HCT116 (cell line): ENCODE data around the gene NID2. TPM values are rescaled to one million over a fixed set of nuclear protein-coding genes. Genes with fewer than 3 reads are reported as not detected.

Experiments used
- ATAC-seq: fragments of 200-7000 bp; cut with Tn5 transposase; 2 replicates; pipeline ENCODE4 v1.9.1; 2020; ENCODE audit warnings: mild to moderate bottlenecking, moderate library complexity
- BruUV-seq: library from RNA; stranded (reverse); fragments of 400-500 nt; replicated peaks from 2 replicates; lab custom pipeline; 2021; lab: Mats Ljungman, UMichigan
- CTCF ChIA-PET: fragments of 300-600 bp; sonication (Branson Sonifier 250); formaldehyde crosslinking; loops from one replicate; lab custom pipeline; 2021; ENCODE audit warnings: antibody characterized with exemption; lab: Charles Lee
- POLR2A ChIA-PET: fragments of 300-600, 350-600 bp; sonication (Branson Sonifier 250); formaldehyde crosslinking; loops from one replicate; lab custom pipeline; 2021; ENCODE audit warnings: antibody characterized with exemption; lab: Charles Lee
- RAD21 ChIA-PET, 2 experiments: fragments of 300-600 bp; sonication (Branson Sonifier 250); formaldehyde crosslinking; loops; one replicate each; lab custom pipeline; 2023; ENCODE audit warnings: low total read pairs in 2 of 2; ENCODE audit not compliant: uncharacterized antibody in 2 of 2, unreplicated experiment in 2 of 2, low non-redundant PET in 1 of 2; lab: Charles Lee
- DNase-seq: peaks from one replicate; pipeline ENCODE4 v3.0.0-alpha.2; 2010; ENCODE audit warnings: low read depth, low spot score
- H2AFZ ChIP-seq: fragments of 200-600 bp; shearing (Covaris generic), sonication (generic); 2 replicates; pipeline ENCODE4 v1.6.1; 2017; ENCODE audit warnings: low read depth, mixed run types, mixed read lengths, antibody characterized with exemption, low read length; ENCODE audit not compliant: poor library complexity, severe bottlenecking
- H3K27ac ChIP-seq: 2 replicates; pipeline ENCODE4 v1.5.1; 2012; ENCODE audit warnings: low read depth, low read length
- H3K27me3 ChIP-seq: fragments of 200-600 bp; sonication (generic); 2 replicates; pipeline ENCODE4 v1.6.1; 2016; ENCODE audit warnings: mixed run types, low read length, mixed read lengths; ENCODE audit not compliant: insufficient read depth
- H3K36me3 ChIP-seq, 2 experiments: fragments of 200-500 bp in 1 of 2; fragments of 200-600 bp in 1 of 2; sonication (Bioruptor generic) in 1 of 2; sonication (generic) in 1 of 2; 2 replicates each; pipeline versions ENCODE4 v1.5.1 to v1.6.1; 2014 to 2016; ENCODE audit warnings: low read length in 2 of 2, inconsistent platforms in 1 of 2, mixed read lengths in 1 of 2, mixed run types in 1 of 2; ENCODE audit not compliant: insufficient read depth in 2 of 2, control insufficient read depth in 1 of 2
- H3K4me1 ChIP-seq, 2 experiments: fragments of 200-600 bp in 1 of 2; sonication (generic) in 1 of 2; 2 replicates each; pipeline versions ENCODE4 v1.5.1 to v1.6.1; 2012 to 2017; ENCODE audit warnings: low read length in 2 of 2, inconsistent platforms in 1 of 2, mild to moderate bottlenecking in 1 of 2, mixed read lengths in 1 of 2, mixed run types in 1 of 2, moderate library complexity in 1 of 2; ENCODE audit not compliant: insufficient read depth in 2 of 2, control insufficient read depth in 1 of 2
- H3K4me2 ChIP-seq: fragments of 200-600 bp; sonication (generic); 2 replicates; pipeline ENCODE4 v1.6.1; 2017; ENCODE audit warnings: mixed run types, low read length, mixed read lengths
- H3K4me3 ChIP-seq, 2 experiments: fragments of 200-600 bp in 1 of 2; sonication (generic) in 1 of 2; replicated peaks in 1 of 2; 2 replicates each; pipeline ENCODE4 v1.5.1; 2011 to 2016; ENCODE audit warnings: low read length in 2 of 2, control low read depth in 1 of 2, low read depth in 1 of 2, mild to moderate bottlenecking in 1 of 2, mixed read lengths in 1 of 2, mixed run types in 1 of 2
- H3K79me2 ChIP-seq: fragments of 200-600 bp; sonication (generic); 2 replicates; pipeline ENCODE4 v1.6.1; 2017; ENCODE audit warnings: mild to moderate bottlenecking, mixed run types, low read length, moderate library complexity, mixed read lengths; ENCODE audit not compliant: insufficient read depth
- H3K9ac ChIP-seq: fragments of 200-600 bp; sonication (generic); 2 replicates; pipeline ENCODE4 v1.6.1; 2016; ENCODE audit warnings: low read length, mixed read lengths
- H3K9me2 ChIP-seq: fragments of 200-600 bp; sonication (generic), shearing (Covaris generic); 2 replicates; pipeline ENCODE4 v1.6.1; 2017; ENCODE audit warnings: mixed run types, mild to moderate bottlenecking, moderate library complexity; ENCODE audit not compliant: insufficient read depth
- H3K9me3 ChIP-seq, 2 experiments: fragments of 200-500 bp in 1 of 2; fragments of 200-600 bp in 1 of 2; sonication (Bioruptor generic) in 1 of 2; sonication (generic) in 1 of 2; 2 replicates each; pipeline ENCODE4 v1.6.1; 2014 to 2017; ENCODE audit warnings: low read length in 2 of 2, mixed read lengths in 2 of 2, inconsistent platforms in 1 of 2, low read depth in 1 of 2, mild to moderate bottlenecking in 1 of 2, mixed run types in 1 of 2, moderate library complexity in 1 of 2; ENCODE audit not compliant: control insufficient read depth in 1 of 2, insufficient read depth in 1 of 2
- H4K20me1 ChIP-seq: fragments of 200-600 bp; sonication (generic), shearing (Covaris generic); 2 replicates; pipeline ENCODE4 v1.6.1; 2017; ENCODE audit warnings: mixed run types, mild to moderate bottlenecking, moderate library complexity; ENCODE audit not compliant: insufficient read depth
- CEBPB ChIP-seq: IDR thresholded peaks from 2 replicates; pipeline ENCODE4 v1.6.1; 2012; ENCODE audit warnings: low read depth
- EGR1 ChIP-seq: IDR thresholded peaks from 2 replicates; pipeline ENCODE4 v1.6.1; 2012; ENCODE audit warnings: low read depth
- ELF1 ChIP-seq: IDR thresholded peaks from 2 replicates; pipeline ENCODE4 v1.6.1; 2012; ENCODE audit warnings: low read depth, borderline replicate concordance
- EZH2 ChIP-seq: fragments of 200-600 bp; sonication (generic); IDR thresholded peaks from 2 replicates; pipeline ENCODE4 v1.6.1; 2017; ENCODE audit warnings: antibody characterized with exemption, mixed run types
- FOSL1 ChIP-seq: IDR thresholded peaks from 2 replicates; pipeline ENCODE4 v1.6.1; 2012; ENCODE audit warnings: low read depth
- JUND ChIP-seq: IDR thresholded peaks from 2 replicates; pipeline ENCODE4 v1.6.1; 2012
- POLR2AphosphoS5 ChIP-seq: IDR thresholded peaks from 2 replicates; pipeline ENCODE4 v1.6.1; 2011; ENCODE audit warnings: mild to moderate bottlenecking, low read depth, low read length, moderate library complexity
- TCF7L2 ChIP-seq: IDR thresholded peaks from 2 replicates; pipeline ENCODE4 v1.7.0; 2011; ENCODE audit warnings: borderline replicate concordance, inconsistent platforms; ENCODE audit not compliant: insufficient read depth, insufficient read length; ENCODE audit errors: extremely low read depth
- YY1 ChIP-seq: IDR thresholded peaks from 2 replicates; pipeline ENCODE4 v1.6.1; 2011; ENCODE audit warnings: low read length, low read depth, moderate library complexity, mild to moderate bottlenecking; ENCODE audit not compliant: insufficient replicate concordance; ENCODE audit errors: extremely low read depth
- ZBTB33 ChIP-seq: IDR thresholded peaks from 2 replicates; pipeline ENCODE4 v1.6.1; 2011; ENCODE audit warnings: mild to moderate bottlenecking, low read length, moderate library complexity; ENCODE audit not compliant: insufficient replicate concordance; ENCODE audit errors: extremely low read depth
- ZFX ChIP-seq: fragments of 450-650 bp; IDR thresholded peaks from 2 replicates; pipeline ENCODE4 v1.6.1; 2017
- ZNF274 ChIP-seq: fragments of 200-500 bp; sonication (Bioruptor generic); IDR thresholded peaks from 2 replicates; pipeline ENCODE4 v1.6.1; 2014; ENCODE audit warnings: mild to moderate bottlenecking, low read depth, low read length, inconsistent platforms
- intact Hi-C: fragments of 100-400 bp; cut with micrococcal nuclease; formaldehyde crosslinking; loops from 2 replicates; pipeline ENCODE4 v1.10.0; 2022
- total RNA-seq: library from RNA; stranded (reverse); gene quantifications from one replicate; pipeline ENCODE4 v1.2.1, GENCODE V29; 2021; ENCODE audit not compliant: unreplicated experiment
- TF ChIP-seq, protein P1 (sequence below): IDR thresholded peaks from 2 replicates; pipeline ENCODE4 v1.6.1; 2012
- TF ChIP-seq, protein P2 (sequence below): IDR thresholded peaks from 2 replicates; pipeline ENCODE4 v1.6.1; 2012
- TF ChIP-seq, protein P3 (sequence below): IDR thresholded peaks from 2 replicates; pipeline ENCODE4 v1.6.1; 2012; ENCODE audit warnings: low read depth

The NID2 gene
- total RNA-seq, 1 experiment from 2014 or later = 0.84 TPM

GRCh38 chr14:51981218-51981854 lies 87.5 kb downstream of the NID2 start:
- Histone ChIP-seq H3K79me2 (no peaks in the 10 kb centered on the region), H3K4me2 (no peak overlapping the region), H3K27me3 (no peaks in the 10 kb centered on the region)
- no TSS peak for BruUV-seq
- TF ChIP-seq POLR2AphosphoS5 (no peak), JUND (no peak), CEBPB (no peak), ZBTB33 (no peak), YY1 (no peak), ZFX (no peak), ZNF274 (no peak), TCF7L2 (no peak), EGR1 (no peak), FOSL1 (no peak), EZH2 (no peak), ELF1 (no peak)
- TF ChIP-seq, protein P1, sequence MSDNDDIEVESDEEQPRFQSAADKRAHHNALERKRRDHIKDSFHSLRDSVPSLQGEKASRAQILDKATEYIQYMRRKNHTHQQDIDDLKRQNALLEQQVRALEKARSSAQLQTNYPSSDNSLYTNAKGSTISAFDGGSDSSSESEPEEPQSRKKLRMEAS = no peak
- TF ChIP-seq, protein P2, sequence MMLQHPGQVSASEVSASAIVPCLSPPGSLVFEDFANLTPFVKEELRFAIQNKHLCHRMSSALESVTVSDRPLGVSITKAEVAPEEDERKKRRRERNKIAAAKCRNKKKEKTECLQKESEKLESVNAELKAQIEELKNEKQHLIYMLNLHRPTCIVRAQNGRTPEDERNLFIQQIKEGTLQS = no peak
- TF ChIP-seq, protein P3, sequence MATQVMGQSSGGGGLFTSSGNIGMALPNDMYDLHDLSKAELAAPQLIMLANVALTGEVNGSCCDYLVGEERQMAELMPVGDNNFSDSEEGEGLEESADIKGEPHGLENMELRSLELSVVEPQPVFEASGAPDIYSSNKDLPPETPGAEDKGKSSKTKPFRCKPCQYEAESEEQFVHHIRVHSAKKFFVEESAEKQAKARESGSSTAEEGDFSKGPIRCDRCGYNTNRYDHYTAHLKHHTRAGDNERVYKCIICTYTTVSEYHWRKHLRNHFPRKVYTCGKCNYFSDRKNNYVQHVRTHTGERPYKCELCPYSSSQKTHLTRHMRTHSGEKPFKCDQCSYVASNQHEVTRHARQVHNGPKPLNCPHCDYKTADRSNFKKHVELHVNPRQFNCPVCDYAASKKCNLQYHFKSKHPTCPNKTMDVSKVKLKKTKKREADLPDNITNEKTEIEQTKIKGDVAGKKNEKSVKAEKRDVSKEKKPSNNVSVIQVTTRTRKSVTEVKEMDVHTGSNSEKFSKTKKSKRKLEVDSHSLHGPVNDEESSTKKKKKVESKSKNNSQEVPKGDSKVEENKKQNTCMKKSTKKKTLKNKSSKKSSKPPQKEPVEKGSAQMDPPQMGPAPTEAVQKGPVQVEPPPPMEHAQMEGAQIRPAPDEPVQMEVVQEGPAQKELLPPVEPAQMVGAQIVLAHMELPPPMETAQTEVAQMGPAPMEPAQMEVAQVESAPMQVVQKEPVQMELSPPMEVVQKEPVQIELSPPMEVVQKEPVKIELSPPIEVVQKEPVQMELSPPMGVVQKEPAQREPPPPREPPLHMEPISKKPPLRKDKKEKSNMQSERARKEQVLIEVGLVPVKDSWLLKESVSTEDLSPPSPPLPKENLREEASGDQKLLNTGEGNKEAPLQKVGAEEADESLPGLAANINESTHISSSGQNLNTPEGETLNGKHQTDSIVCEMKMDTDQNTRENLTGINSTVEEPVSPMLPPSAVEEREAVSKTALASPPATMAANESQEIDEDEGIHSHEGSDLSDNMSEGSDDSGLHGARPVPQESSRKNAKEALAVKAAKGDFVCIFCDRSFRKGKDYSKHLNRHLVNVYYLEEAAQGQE = no peak
- TF ChIP-seq, all 23 proteins: peak for 0
- H4K20me1 ChIP-seq = no peaks in the 10 kb centered on the region
- H3K4me3 ChIP-seq = no peak overlapping the region
- peaks cover 0 to 6% of the 10 kb centered on the region in 2 experiments; a peak in 1 of 4 replicates for H3K4me1 ChIP-seq
- no peak overlapping the region for H2AFZ ChIP-seq
- H3K9me2 ChIP-seq = no peaks in the 10 kb centered on the region
- no peaks in the 10 kb centered on the region for H3K36me3 ChIP-seq
- no peak for ATAC-seq
- no peak for DNase-seq
- RAD21 ChIA-PET = no interaction called here
- no peaks in the 10 kb centered on the region for H3K9me3 ChIP-seq
- no peak overlapping the region for H3K9ac ChIP-seq
- POLR2A ChIA-PET = no interaction called here
- H3K27ac ChIP-seq = no peak overlapping the region
- CTCF ChIA-PET = no interaction called here
- intact Hi-C loops = no loop called here
